ENCODE results near the gene YOD1.

YOD1 gene

GRCh38 chr1:206998816-206999215 is 52.2 kb downstream of the YOD1 start:
- no peak for TF ChIP-seq ZFX (IDR thresholded peaks at IDR 0.05; ENCODE audit: borderline replicate concordance)
- TF ChIP-seq CTCF (IDR thresholded peaks at IDR 0.05), result no peak
- peak overlapping the region; percentile 97 for H3K27ac ChIP-seq

Measured in 22Rv1 (cell line).